ENCODE data around the gene C4orf54.

GRCh38 chr4:99636422-99636821, 21.2 kb downstream of the C4orf54 start:
- TF ChIP-seq, protein P1, sequence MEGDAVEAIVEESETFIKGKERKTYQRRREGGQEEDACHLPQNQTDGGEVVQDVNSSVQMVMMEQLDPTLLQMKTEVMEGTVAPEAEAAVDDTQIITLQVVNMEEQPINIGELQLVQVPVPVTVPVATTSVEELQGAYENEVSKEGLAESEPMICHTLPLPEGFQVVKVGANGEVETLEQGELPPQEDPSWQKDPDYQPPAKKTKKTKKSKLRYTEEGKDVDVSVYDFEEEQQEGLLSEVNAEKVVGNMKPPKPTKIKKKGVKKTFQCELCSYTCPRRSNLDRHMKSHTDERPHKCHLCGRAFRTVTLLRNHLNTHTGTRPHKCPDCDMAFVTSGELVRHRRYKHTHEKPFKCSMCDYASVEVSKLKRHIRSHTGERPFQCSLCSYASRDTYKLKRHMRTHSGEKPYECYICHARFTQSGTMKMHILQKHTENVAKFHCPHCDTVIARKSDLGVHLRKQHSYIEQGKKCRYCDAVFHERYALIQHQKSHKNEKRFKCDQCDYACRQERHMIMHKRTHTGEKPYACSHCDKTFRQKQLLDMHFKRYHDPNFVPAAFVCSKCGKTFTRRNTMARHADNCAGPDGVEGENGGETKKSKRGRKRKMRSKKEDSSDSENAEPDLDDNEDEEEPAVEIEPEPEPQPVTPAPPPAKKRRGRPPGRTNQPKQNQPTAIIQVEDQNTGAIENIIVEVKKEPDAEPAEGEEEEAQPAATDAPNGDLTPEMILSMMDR (IDR thresholded peaks at IDR 0.05; ENCODE audit: low read depth, low read length, poor library complexity, severe bottlenecking), result no peak
- no peak for TF ChIP-seq EZH2phosphoT487 (IDR thresholded peaks at IDR 0.05; ENCODE audit: borderline replicate concordance, low read length)

Measured in DOHH2 (cell line).